Measurements from ENCODE around the gene RNU6-1.

Gene RNU6-1

DNA sequence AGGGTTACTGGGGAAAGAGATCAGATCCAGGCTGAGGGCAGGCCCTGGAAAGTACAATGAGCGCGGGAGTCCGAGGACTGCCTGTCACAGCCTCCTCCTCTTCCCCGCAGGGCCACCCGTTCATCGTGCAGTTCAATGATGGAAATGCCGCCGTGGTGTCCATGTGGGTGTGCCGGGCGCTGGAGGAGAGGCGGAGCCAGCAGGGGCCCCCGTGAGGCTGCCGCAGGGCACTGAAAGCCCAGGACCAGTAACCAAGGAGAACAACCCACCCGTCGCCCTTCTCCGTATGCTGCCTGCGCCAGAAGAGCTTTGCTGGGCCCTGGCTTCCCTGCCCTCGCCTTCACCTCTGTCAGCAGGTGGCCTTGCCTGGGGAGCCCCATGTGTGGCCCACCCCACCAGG lies 33.3 kb downstream of the RNU6-1 start:
- no peak for DNase-seq (ENCODE audit: low spot score)
- no peak overlapping the region for H2AFZ ChIP-seq (ENCODE audit: low read length)
- WGBS, 2 donors (ENCODE audit: extremely low coverage in 2 of 2, insufficient read length in 2 of 2, insufficient replicate concordance in 1 of 2), result no CpG with 5 or more reads among the region's 18 CpGs

GRCh38 chr15:67805666-67806516 lies 34.0 kb downstream of the RNU6-1 start:
- Histone ChIP-seq H3K4me2 (ENCODE audit: insufficient read depth, low read length, poor library complexity, severe bottlenecking) (no peak overlapping the region), H3K36me3 (replicated peaks in 1 of 2; ENCODE audit: control insufficient read depth in 2 of 2, insufficient read depth in 2 of 2, low read length in 2 of 2) (no peaks in the 10 kb centered on the region), H2AK5ac (ENCODE audit: low read depth, low read length) (peak overlapping the region; percentile 96), H2BK12ac (ENCODE audit: low read length) (peak overlapping the region; percentile 87), H3K14ac (ENCODE audit: low read length) (peak overlapping the region; percentile 76), H3K27ac (replicated peaks; ENCODE audit: low read length) (peak overlapping the region; percentile 24), H3K4me3 (ENCODE audit: low read length in 2 of 2) (no peak overlapping the region), H4K8ac (ENCODE audit: low read depth, low read length) (no peak overlapping the region), H3K9me3 (replicated peaks in 1 of 2; ENCODE audit: control insufficient read depth in 2 of 2, insufficient read depth in 1 of 2, low read depth in 1 of 2, low read length in 2 of 2) (no peaks in the 10 kb centered on the region), H2AFZ (ENCODE audit: low read length) (no peak overlapping the region), H3K4ac (ENCODE audit: low read length) (no peak overlapping the region), H4K91ac (ENCODE audit: low read depth, low read length, poor library complexity) (no peak overlapping the region), H3K79me1 (ENCODE audit: low read depth, low read length) (no peaks in the 10 kb centered on the region), H3K9ac (ENCODE audit: low read depth, low read length, poor library complexity) (peak overlapping the region; percentile 73), H2BK15ac (ENCODE audit: low read length) (peak overlapping the region; percentile 79), H2BK120ac (ENCODE audit: low read depth, low read length) (peak overlapping the region; percentile 45), H3K18ac (ENCODE audit: low read length) (peak overlapping the region; percentile 88), H2BK5ac (ENCODE audit: low read length) (peak overlapping the region; percentile 62), H3K27me3 (ENCODE audit: control insufficient read depth in 3 of 3, insufficient read depth in 3 of 3, low read depth in 1 of 3, low read length in 3 of 3) (no peaks in the 10 kb centered on the region), H3K4me1 (ENCODE audit: control insufficient read depth in 2 of 2, insufficient read depth in 1 of 2, low read depth in 1 of 2, low read length in 2 of 2) (peaks cover 22 to 36% of the 10 kb centered on the region in 2 donors), H3K23ac (ENCODE audit: low read depth, low read length, poor library complexity) (peak overlapping the region; percentile 46)
- no peak for DNase-seq (ENCODE audit: low spot score)
- no CpG with 5 or more reads among the region's 16 CpGs for whole genome bisulfite sequencing, 2 donors (ENCODE audit: extremely low coverage in 2 of 2, insufficient read length in 2 of 2, insufficient replicate concordance in 1 of 2)

More for the DNA sequence above, 33.3 kb downstream of the RNU6-1 start:
- H3K4me2 ChIP-seq (ENCODE audit: insufficient read depth, low read length, poor library complexity, severe bottlenecking), result no peak overlapping the region
- H3K4me1 ChIP-seq (ENCODE audit: control insufficient read depth in 2 of 2, insufficient read depth in 1 of 2, low read depth in 1 of 2, low read length in 2 of 2), result peaks cover 22 to 36% of the 10 kb centered on the region in 2 donors
- no peaks in the 10 kb centered on the region for H3K9me3 ChIP-seq (replicated peaks in 1 of 2; ENCODE audit: control insufficient read depth in 2 of 2, insufficient read depth in 1 of 2, low read depth in 1 of 2, low read length in 2 of 2)
- no peak overlapping the region for H2BK5ac ChIP-seq (ENCODE audit: low read length)
- H3K4ac ChIP-seq (ENCODE audit: low read length), result peak overlapping the region; percentile 39
- no peak overlapping the region for H3K23ac ChIP-seq (ENCODE audit: low read depth, low read length, poor library complexity)
- no peak overlapping the region for H3K14ac ChIP-seq (ENCODE audit: low read length)
- peak overlapping the region; percentile 79 for H3K18ac ChIP-seq (ENCODE audit: low read length)
- H3K27ac ChIP-seq (replicated peaks; ENCODE audit: low read length), result no peak overlapping the region
- H2BK15ac ChIP-seq (ENCODE audit: low read length), result peak overlapping the region; percentile 28
- H2BK12ac ChIP-seq (ENCODE audit: low read length), result no peak overlapping the region
- no peak overlapping the region for H3K9ac ChIP-seq (ENCODE audit: low read depth, low read length, poor library complexity)
- peak overlapping the region; percentile 78 for H2AK5ac ChIP-seq (ENCODE audit: low read depth, low read length)
- no peaks in the 10 kb centered on the region for H3K79me1 ChIP-seq (ENCODE audit: low read depth, low read length)
- H3K4me3 ChIP-seq (ENCODE audit: low read length in 2 of 2), result no peak overlapping the region
- no peaks in the 10 kb centered on the region for H3K36me3 ChIP-seq (replicated peaks in 1 of 2; ENCODE audit: control insufficient read depth in 2 of 2, insufficient read depth in 2 of 2, low read length in 2 of 2)
- H4K91ac ChIP-seq (ENCODE audit: low read depth, low read length, poor library complexity), result no peak overlapping the region
- H3K27me3 ChIP-seq (ENCODE audit: control insufficient read depth in 3 of 3, insufficient read depth in 3 of 3, low read depth in 1 of 3, low read length in 3 of 3), result no peaks in the 10 kb centered on the region
- no peak overlapping the region for H4K8ac ChIP-seq (ENCODE audit: low read depth, low read length)
- peak overlapping the region; percentile 16 for H2BK120ac ChIP-seq (ENCODE audit: low read depth, low read length)

DNA sequence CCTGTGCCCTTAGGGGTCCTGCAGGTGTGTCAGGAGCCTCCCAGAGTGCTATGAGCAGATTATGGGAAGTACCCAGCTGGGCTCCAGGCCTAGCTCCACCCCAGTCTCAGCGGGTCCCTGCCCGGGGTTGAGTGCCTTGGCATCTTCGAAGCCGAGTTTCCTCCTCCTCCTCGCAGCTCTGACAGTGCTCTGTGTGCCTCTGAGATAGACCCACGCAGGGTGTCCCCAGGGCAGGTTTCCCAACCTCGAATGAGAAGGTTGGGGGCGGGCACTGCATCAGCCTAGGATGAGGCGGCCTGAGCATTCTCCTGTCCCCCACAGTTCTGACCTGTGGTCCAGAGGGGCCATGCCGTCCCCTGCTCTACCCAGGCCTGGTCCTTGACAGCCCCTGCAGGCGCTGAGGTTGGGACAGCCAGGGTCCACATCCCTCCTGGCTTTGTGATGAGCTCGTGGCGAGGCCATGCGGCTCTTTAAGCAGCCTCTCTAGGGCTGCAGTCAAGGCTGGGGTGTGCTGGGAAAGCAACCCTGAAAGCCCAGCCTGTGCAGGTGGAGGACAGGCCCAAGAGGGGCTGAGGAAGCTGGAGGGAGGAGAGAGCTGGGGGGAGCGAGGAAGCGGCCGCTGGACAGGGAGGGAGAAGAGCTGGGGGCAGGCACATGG lies 34.7 kb downstream of the RNU6-1 start:
- no CpG with 5 or more reads among the region's 17 CpGs for WGBS, 2 donors (ENCODE audit: extremely low coverage in 2 of 2, insufficient read length in 2 of 2, insufficient replicate concordance in 1 of 2)
- H3K27ac ChIP-seq (replicated peaks; ENCODE audit: low read length), result no peak overlapping the region
- no peak for DNase-seq (ENCODE audit: low spot score)

More for the DNA sequence above, 34.7 kb downstream of the RNU6-1 start:
- Histone ChIP-seq H2AFZ (ENCODE audit: low read length) (peak overlapping the region; percentile 67), H2BK15ac (ENCODE audit: low read length) (peak overlapping the region; percentile 79), H2BK120ac (ENCODE audit: low read depth, low read length) (peak overlapping the region; percentile 45), H3K79me1 (ENCODE audit: low read depth, low read length) (no peaks in the 10 kb centered on the region), H3K4me2 (ENCODE audit: insufficient read depth, low read length, poor library complexity, severe bottlenecking) (no peak overlapping the region), H3K27me3 (ENCODE audit: control insufficient read depth in 3 of 3, insufficient read depth in 3 of 3, low read depth in 1 of 3, low read length in 3 of 3) (no peaks in the 10 kb centered on the region), H3K23ac (ENCODE audit: low read depth, low read length, poor library complexity) (peak overlapping the region; percentile 46), H3K4me1 (ENCODE audit: control insufficient read depth in 2 of 2, insufficient read depth in 1 of 2, low read depth in 1 of 2, low read length in 2 of 2) (peaks cover 22 to 34% of the 10 kb centered on the region in 2 donors), H3K4ac (ENCODE audit: low read length) (peak overlapping the region; percentile 15), H3K9me3 (replicated peaks in 1 of 2; ENCODE audit: control insufficient read depth in 2 of 2, insufficient read depth in 1 of 2, low read depth in 1 of 2, low read length in 2 of 2) (no peaks in the 10 kb centered on the region), H2AK5ac (ENCODE audit: low read depth, low read length) (peak overlapping the region; percentile 96), H3K14ac (ENCODE audit: low read length) (peak overlapping the region; percentile 76), H3K9ac (ENCODE audit: low read depth, low read length, poor library complexity) (peak overlapping the region; percentile 63), H3K36me3 (replicated peaks in 1 of 2; ENCODE audit: control insufficient read depth in 2 of 2, insufficient read depth in 2 of 2, low read length in 2 of 2) (no peaks in the 10 kb centered on the region), H4K91ac (ENCODE audit: low read depth, low read length, poor library complexity) (no peak overlapping the region), H2BK5ac (ENCODE audit: low read length) (peak overlapping the region; percentile 62), H3K4me3 (ENCODE audit: low read length in 2 of 2) (no peak overlapping the region), H2BK12ac (ENCODE audit: low read length) (peak overlapping the region; percentile 91), H3K18ac (ENCODE audit: low read length) (peak overlapping the region; percentile 88), H4K8ac (ENCODE audit: low read depth, low read length) (no peak overlapping the region)

Data from neuronal stem cell (in vitro differentiated cells).